Right hindlimb (tissue), 1 donor: ENCODE measurements around the gene GPRC5B.

Experiments
- DNase-seq: peaks from one replicate; pipeline ENCODE4 v3.0.0-alpha.2; 2018

The GPRC5B gene

DNA sequence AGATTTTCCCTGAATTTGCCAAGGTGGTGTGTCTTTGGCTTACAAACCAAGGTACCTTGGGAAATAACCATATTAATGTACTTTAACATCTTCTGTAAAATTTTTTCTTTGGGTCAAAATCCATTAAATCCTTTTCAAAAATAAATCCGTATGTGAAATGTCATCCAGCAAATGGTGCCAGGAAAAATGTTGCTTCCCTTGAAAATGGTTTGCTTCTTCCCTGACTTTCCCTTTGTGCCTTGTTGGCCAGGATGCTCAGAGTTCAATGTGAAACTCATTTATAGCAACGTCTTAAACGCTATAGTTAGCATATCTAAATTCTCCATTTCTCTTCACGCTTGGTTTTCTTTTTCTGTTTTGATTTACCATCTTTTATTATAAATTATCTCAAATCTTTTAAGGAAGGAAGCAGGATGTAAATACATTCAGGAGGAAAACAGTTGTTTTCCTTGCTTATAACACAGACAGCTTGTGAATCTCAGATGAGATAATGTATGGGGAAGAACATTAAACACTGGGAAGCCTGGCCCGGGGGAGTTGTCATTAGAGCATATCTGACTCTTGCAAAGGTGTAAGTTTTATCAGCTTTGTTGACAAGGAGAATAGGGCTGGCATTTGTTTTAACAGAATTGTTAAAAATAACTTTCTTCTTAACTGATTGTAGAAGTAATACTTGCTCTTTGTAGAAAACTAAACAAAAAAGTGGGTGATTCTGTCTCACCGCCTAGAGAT is 42.1 kb downstream of the GPRC5B start:
- no peak for DNase-seq

DNA sequence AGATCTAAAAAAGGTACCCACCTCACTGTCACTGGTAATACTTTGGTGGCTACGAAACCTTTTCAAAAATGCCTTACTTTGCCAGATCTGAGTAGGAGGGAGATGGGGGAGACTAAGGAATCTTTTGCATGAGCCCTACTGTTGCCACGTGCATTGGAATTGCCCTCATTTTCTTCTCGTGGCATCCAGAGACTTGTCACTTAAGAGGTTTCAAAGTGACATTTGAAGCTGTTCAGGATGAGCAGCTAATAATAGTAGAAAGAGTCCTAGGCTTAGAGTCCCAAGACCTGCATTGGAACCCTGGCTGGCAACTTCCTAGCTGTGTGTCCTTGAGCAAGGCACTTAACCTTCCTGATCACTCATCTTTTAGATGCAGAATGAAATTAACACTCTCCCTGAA is 43.5 kb downstream of the GPRC5B start:
- no peak for DNase-seq

DNA sequence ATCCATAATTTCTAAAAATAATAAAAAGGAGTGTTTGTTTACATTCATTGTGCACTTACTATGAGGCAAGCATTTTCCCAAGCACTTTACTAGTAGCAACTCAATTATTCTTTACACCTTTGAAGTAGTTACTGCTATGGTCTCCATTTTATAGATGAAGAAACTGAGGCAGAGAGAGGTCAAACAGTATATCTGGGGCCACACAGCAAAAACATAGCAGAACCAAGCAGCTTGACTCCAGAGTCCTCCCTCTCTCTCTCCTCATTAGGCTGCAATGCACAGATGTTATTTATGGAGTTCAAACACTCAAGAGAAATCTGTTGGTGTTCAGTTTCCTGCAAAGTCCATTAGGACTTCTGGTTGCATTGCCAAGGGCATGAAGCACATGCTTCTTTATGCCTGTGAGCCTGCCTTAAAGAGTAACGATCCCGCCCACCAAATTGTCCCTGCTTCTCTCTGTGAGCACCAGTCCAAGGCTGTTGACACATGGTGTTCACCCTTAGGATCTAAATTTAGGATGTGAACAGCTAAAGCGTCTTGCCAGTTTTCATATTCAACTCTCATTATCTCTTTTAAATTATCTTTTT is 44.0 kb downstream of the GPRC5B start:
- DNase-seq: peak; percentile 55

- DNase-seq: no peak
Measured at GRCh38 chr16:19837984-19838707, 46.5 kb downstream of the GPRC5B start.

- no peak for DNase-seq
Measured at GRCh38 chr16:19837331-19837980, 47.2 kb downstream of the GPRC5B start.

DNA sequence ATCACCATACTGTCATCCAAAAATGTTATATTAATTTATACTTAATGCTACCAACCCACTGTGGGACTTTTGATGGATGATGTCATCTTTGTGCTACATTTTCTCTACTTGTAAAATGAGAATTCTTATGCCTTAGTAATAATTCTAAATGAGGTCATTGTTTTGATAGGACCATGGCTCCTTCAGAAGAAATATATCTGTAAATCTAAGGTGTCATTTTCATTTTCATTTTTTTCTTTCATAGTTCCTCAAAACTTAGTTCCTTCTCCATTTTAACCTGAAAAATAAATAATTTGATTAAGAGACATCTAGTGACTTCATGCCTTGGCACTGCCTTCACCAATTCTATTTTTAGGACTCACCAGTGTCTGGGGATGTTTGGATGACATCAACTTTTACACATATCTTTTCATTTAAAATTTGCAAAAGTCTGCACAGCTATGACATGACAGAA is 48.7 kb downstream of the GPRC5B start:
- DNase-seq: no peak

GRCh38 chr16:19835196-19835595 is 49.5 kb downstream of the GPRC5B start:
- DNase-seq: no peak

- no peak for DNase-seq
Measured at GRCh38 chr16:19833581-19833980, 51.1 kb downstream of the GPRC5B start.

DNA sequence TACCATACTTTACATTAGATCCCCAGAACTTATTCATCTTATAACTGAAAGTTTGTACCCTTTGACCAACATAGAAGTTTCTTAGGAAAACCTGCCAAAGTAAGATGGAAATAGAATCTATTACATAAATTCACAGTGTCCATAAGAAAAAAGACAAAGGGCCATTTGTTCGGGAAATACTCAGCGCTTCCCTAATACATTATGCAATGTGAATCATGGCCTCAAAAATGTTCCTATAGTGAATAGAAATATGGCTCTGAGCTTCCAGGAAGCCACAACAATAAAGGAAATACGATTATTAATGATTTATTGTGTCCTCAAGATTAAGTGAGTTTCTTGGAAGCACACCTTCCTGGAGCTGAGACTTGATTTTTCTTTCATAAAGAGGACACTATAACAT is 51.5 kb downstream of the GPRC5B start:
- DNase-seq: no peak

GRCh38 chr16:19831678-19832077 is 53.0 kb downstream of the GPRC5B start:
- DNase-seq: no peak

DNA sequence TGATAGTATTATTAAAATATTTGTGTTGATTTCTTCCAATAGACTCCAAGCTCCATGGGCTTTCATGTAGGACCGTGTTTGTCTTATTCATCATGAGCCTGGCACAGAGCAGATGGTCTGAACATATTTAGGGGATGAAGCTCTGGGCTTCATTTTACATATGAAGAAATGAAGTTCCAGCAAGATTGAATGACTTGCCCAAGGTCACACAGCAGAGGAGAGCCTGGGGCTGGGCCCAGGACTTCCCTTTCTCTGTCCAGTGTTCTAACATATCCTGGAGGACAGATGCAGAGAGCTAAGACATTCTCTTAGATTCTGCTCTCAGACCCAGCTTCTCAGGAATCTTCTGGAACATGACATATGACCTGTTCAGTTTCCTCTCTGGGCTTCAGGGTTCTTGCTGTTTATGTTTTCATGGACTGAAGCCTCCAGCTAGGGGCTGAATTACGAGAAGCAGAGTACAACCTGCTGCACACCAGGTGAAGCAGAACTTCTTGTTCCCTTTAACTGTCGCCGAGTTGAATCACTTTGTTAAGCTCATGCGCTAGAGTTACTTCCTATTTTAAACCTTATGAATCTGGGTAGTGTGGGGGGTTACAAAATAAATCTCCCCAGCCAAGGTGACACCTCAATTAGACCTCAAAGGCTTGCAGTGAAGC is 53.6 kb downstream of the GPRC5B start:
- no peak for DNase-seq

GRCh38 chr16:19829844-19830692 is 54.6 kb downstream of the GPRC5B start:
- DNase-seq: no peak

GRCh38 chr16:19824216-19824615 is 60.4 kb downstream of the GPRC5B start:
- no peak for DNase-seq

DNA sequence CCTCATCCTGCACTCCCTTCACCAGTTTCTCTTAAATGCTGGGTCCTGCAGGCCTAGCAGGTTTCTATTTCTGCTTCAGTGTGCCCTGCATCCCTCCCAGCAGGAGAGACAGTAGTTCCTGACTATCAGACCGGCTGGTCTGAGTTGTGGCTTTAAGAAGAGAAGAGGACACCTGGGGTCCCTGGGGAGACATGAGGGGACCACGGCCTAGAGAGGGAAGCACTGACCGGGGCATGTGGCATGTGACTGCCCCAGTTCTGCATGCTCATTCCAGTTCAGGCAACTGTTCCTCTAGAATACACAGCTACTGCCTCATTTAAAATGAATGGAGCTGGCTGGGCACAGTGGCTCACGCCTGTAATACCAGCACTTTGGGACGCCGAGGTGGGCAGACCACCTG is 61.3 kb downstream of the GPRC5B start:
- no peak for DNase-seq

- no peak for DNase-seq
Measured at GRCh38 chr16:19822533-19822932, 62.1 kb downstream of the GPRC5B start.

DNA sequence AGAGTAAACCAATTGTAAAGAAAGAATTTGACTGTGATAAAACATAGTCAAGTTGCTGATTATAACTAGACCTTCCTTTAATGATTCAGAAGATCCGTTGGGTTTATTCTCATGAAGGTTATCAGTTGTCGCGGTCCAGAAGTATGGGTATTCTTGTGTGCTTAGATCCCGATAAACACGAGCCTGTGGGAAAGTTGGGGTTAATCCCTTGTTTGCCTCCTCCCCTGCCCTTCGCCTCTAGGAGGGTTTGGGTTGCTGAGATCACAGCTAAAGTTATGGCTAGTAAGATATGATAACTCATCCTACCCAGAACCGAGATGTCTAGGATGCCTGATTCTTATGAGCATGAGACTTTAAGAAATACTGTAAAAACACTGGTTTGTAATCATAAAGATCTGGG is 66.8 kb downstream of the GPRC5B start:
- no peak for DNase-seq

DNA sequence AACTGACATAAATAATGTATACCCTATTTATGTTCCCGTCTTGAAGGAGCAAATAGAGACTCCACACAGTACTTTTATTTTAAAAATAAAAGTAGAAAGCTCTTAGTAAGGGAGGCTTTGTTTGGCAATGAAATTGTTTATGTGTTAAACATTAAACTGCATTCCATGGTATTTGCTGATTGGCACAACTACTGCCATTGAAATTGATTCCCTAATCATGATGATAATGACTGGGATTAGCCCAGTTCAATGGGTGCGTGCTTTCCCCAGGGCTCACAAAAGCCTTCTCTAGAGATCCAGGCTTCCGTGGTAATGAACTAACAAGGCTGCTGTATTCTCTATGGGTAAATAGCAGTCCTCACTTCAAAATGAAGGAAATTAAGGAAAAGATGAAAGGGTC is 67.5 kb downstream of the GPRC5B start:
- no peak for DNase-seq

- DNase-seq: no peak
Measured at GRCh38 chr16:19815418-19815817, 69.2 kb downstream of the GPRC5B start.

GRCh38 chr16:19812986-19813385 is 71.7 kb downstream of the GPRC5B start:
- no peak for DNase-seq

DNA sequence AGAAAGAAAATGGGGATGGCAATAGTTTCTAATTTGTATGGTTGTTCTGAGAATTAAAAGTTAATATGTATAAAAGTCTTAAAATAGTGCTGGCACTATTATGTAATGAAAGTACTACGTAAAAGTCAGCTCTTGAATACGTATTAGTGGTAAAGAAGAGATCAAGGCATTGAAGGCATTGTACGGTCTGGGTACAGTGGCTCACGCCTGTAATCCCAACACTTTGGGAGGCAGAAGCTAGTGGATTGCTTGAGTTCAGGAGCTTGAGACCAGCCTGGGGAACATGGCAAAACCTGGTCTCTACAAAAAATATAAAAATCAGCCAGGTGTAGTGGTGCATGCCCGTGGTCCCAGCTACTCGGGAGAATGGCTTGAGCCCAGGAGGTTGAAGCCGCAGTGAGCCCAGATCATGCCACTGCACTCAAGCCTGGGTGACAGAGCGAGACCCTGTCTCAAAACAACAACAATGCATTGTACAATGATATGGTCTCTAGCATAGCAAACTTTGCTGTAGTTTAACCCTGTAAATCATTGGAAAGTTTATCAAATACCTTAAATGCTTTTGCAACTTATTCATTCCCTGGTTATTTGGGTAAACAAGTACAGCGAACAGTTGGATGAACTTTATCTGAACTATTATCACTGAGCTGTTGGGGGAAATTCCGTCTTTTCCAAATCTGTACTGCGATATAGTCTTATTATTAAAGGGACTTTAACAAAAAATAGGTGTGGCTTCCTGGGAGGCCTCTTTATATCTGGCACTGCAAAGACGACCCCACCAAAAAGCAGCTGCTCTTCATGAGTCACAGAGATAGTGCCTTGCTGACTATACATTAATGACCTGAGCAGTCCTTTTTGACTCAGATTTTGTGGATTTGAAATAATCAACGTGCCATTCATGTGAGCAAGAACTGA is 73.6 kb downstream of the GPRC5B start:
- DNase-seq: no peak

- no peak for DNase-seq
Measured at GRCh38 chr16:19809693-19810092, 75.0 kb downstream of the GPRC5B start.
